K562 (cell line): ENCODE results near the gene FAM171A1. TPM values are rescaled to one million over a fixed set of nuclear protein-coding genes. Genes with fewer than 3 reads are reported as not detected.
A peak's percentile ranks its signal among the peaks of the same experiment; 100 is the strongest.

Source experiments
- ATF7 ChIP-seq: fragments of 450-650 bp; IDR thresholded peaks from 2 replicates; pipeline ENCODE4 v1.7.1; 2014; ENCODE audit warnings: mild to moderate bottlenecking, moderate library complexity
- FOXK1 ChIP-seq: sonication (generic); formaldehyde crosslinking; IDR thresholded peaks from 2 replicates; pipeline ENCODE4 v1.8.0; 2022; ENCODE audit warnings: missing genetic modification reagents, mild to moderate bottlenecking, borderline replicate concordance
- HIVEP1 ChIP-seq: fragments of 250-450 bp; sonication (Bioruptor Pico); IDR thresholded peaks from 2 replicates; pipeline ENCODE4 v1.4.0; 2020; ENCODE audit warnings: mild to moderate bottlenecking
- MAFG ChIP-seq: fragments of 450-650 bp; conservative IDR thresholded peaks from 2 replicates; pipeline ENCODE4 v1.6.1; 2016; ENCODE audit warnings: missing genetic modification characterization, missing compliant biosample characterization
- SPI1 ChIP-seq: IDR thresholded peaks from 2 replicates; pipeline ENCODE4 v1.6.1; 2011; ENCODE audit warnings: low read depth, low read length, control low read depth, borderline replicate concordance
- ZNF347 ChIP-seq: fragments of 450-650 bp; formaldehyde crosslinking; IDR thresholded peaks from 2 replicates; pipeline ENCODE4 v1.4.0; 2020; ENCODE audit warnings: low read depth, mild to moderate bottlenecking, moderate library complexity
- polyA plus RNA-seq, 8 experiments: library from polyadenylated mRNA; depleted of rRNA in 4 of 8; stranded (reverse) in 5 of 8; unstranded in 3 of 8; fragments of >200 nt; fragmentation: Nextera tagmentation in 2 of 8; fragmentation: Illumina TruSeq in 1 of 8; extraction: Ambion mirVana in 2 of 8; extraction: Trizol in 1 of 8; gene quantifications; 2 replicates each; pipeline versions ENCODE4 v1.2.1 to v1.2.3, GENCODE V29; 2011 to 2014; ENCODE audit warnings: inconsistent platforms in 1 of 8, missing spikeins in 1 of 8
- total RNA-seq, 7 experiments: library from RNA; depleted of rRNA in 6 of 7; stranded (reverse); fragments of >200 nt in 6 of 7; fragmentation: Illumina TruSeq in 2 of 7; extraction: Trizol in 2 of 7; gene quantifications; 2 replicates each; pipeline versions ENCODE4 v1.2.1 to v1.2.3, GENCODE V29; 2011 to 2021; ENCODE audit warnings: low replicate concordance in 1 of 7
- TF ChIP-seq, protein P1 (sequence below): fragments of 450-650 bp; formaldehyde crosslinking; IDR thresholded peaks from 2 replicates; pipeline ENCODE4 v1.4.0; 2020; ENCODE audit warnings: mild to moderate bottlenecking, moderate library complexity
- TF ChIP-seq, protein P2 (sequence below): sonication (generic); formaldehyde crosslinking; IDR thresholded peaks from 2 replicates; pipeline ENCODE4 v1.8.1; 2023; ENCODE audit warnings: mild to moderate bottlenecking, missing genetic modification reagents

Gene FAM171A1
- total and polyA plus RNA-seq, 9 of the 15 experiments (the other 6 are each of a cell fraction or from before 2014, with no cell fraction given) = 0.51 to 8.2 (median 4.8) TPM

DNA sequence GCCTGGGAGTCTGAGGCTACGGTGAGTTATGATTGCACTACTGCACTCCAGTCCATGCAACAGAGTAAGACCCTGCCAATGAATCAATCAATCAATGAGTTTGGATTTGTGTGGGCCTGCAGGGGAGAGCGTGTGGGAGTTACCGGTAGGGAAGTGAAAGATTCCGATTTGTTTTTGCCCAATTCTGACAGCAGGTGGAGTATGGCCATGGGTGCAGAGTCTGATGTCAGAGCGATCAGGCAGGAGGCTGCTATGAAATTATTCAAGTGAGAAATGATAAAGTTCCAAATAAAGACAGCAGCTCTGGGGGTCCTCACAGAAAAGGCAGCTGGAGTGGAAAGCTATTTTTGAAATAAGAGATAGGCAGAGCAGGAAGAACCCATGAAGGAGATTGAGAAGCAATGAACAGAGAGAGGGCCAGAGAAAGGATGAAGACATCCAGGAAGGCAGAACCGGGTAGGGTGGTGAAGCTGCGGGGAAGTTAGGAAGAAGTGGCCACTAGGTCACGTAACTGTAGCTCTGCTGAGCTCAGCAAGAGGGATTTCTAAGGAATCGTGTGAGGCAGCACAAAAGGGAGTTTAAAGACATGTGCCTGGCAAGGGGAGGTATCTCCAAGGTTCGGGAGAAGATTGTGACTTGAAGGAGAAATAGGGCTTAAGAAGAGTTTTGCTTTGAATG is 108.9 kb downstream of the FAM171A1 start (continued):
- no peak for TF ChIP-seq HIVEP1
- no peak for TF ChIP-seq MAFG (tag)
- TF ChIP-seq ATF7 = no peak
- TF ChIP-seq, protein P1, sequence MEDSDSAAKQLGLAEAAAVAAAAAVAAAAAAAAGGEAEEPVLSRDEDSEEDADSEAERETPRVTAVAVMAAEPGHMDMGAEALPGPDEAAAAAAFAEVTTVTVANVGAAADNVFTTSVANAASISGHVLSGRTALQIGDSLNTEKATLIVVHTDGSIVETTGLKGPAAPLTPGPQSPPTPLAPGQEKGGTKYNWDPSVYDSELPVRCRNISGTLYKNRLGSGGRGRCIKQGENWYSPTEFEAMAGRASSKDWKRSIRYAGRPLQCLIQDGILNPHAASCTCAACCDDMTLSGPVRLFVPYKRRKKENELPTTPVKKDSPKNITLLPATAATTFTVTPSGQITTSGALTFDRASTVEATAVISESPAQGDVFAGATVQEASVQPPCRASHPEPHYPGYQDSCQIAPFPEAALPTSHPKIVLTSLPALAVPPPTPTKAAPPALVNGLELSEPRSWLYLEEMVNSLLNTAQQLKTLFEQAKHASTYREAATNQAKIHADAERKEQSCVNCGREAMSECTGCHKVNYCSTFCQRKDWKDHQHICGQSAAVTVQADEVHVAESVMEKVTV (CRISPR knock-in tag) = peak; percentile 28; the same call in 1 of the 2 replicates
- TF ChIP-seq ZNF347 (CRISPR knock-in tag) = no peak
- TF ChIP-seq, protein P2, sequence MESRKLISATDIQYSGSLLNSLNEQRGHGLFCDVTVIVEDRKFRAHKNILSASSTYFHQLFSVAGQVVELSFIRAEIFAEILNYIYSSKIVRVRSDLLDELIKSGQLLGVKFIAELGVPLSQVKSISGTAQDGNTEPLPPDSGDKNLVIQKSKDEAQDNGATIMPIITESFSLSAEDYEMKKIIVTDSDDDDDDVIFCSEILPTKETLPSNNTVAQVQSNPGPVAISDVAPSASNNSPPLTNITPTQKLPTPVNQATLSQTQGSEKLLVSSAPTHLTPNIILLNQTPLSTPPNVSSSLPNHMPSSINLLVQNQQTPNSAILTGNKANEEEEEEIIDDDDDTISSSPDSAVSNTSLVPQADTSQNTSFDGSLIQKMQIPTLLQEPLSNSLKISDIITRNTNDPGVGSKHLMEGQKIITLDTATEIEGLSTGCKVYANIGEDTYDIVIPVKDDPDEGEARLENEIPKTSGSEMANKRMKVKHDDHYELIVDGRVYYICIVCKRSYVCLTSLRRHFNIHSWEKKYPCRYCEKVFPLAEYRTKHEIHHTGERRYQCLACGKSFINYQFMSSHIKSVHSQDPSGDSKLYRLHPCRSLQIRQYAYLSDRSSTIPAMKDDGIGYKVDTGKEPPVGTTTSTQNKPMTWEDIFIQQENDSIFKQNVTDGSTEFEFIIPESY (CRISPR knock-in tag) = no peak
- TF ChIP-seq FOXK1 = no peak
- TF ChIP-seq SPI1 = 0 out of 2 replicates have a peak, but pooled peaks have one; percentile 4
